ENCODE data around the gene TFF3.

DNA sequence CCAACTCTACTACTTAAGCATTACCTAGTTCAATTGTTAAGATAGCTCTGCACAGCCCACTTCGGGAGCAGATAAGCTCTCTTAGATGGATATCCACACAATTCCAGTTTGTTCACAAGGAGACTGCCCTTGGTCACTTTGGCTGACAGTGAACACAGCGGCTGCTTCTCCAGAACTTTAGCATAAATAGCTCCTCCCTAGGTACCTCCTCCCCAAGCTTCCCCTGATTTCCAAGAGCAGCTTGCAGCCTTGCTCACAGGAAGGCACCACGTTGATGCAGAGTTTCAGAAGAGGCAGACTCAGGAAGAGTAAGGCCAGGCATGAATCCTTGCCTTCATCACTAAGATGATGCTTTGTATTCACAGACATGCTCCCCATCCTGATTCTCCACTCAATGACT is 24.7 kb downstream of the TFF3 start:
- TF ChIP-seq EZH2phosphoT487 (IDR thresholded peaks at IDR 0.05): no peak
- TF ChIP-seq, protein P1, sequence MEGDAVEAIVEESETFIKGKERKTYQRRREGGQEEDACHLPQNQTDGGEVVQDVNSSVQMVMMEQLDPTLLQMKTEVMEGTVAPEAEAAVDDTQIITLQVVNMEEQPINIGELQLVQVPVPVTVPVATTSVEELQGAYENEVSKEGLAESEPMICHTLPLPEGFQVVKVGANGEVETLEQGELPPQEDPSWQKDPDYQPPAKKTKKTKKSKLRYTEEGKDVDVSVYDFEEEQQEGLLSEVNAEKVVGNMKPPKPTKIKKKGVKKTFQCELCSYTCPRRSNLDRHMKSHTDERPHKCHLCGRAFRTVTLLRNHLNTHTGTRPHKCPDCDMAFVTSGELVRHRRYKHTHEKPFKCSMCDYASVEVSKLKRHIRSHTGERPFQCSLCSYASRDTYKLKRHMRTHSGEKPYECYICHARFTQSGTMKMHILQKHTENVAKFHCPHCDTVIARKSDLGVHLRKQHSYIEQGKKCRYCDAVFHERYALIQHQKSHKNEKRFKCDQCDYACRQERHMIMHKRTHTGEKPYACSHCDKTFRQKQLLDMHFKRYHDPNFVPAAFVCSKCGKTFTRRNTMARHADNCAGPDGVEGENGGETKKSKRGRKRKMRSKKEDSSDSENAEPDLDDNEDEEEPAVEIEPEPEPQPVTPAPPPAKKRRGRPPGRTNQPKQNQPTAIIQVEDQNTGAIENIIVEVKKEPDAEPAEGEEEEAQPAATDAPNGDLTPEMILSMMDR (IDR thresholded peaks at IDR 0.05): no peak
- no peak for TF ChIP-seq EZH2 (IDR thresholded peaks at IDR 0.05)
